Activated CD8-positive, alpha-beta memory T cell treated with anti-CD3 and anti-CD28 coated beads for 48 hours (primary cell): ENCODE measurements around the gene MSL1.

Experiments
- DNase-seq, 3 experiments: peaks; one replicate each; pipeline ENCODE4 v3.0.0-alpha.2; 2020; ENCODE audit warnings: low read depth in 2 of 3, low spot score in 2 of 3

The MSL1 gene

GRCh38 chr17:40121181-40122135 lies at the start of gene MSL1:
Gene MSL1, plus strand, starts transcription at chr17:40121971. Its CDS starts 642 bp downstream, at chr17:40122613.
- peak; percentile 69 to 73 (median 71) for DNase-seq

- no peak for DNase-seq
Measured at GRCh38 chr17:40072040-40072734, 49.6 kb upstream of the MSL1 start.

GRCh38 chr17:40072735-40073346 lies 48.9 kb upstream of the MSL1 start:
- DNase-seq, result no peak

- no peak for DNase-seq
Measured at GRCh38 chr17:40073454-40074174, 48.2 kb upstream of the MSL1 start.

GRCh38 chr17:40074175-40074512 lies 47.6 kb upstream of the MSL1 start:
- DNase-seq, result no peak

GRCh38 chr17:40074871-40075200 lies 46.9 kb upstream of the MSL1 start:
- no peak for DNase-seq

- peak in 1 of 3 experiments; percentile 57 for DNase-seq
Measured at GRCh38 chr17:40075201-40075941, 46.4 kb upstream of the MSL1 start.

GRCh38 chr17:40075942-40076498 lies 45.8 kb upstream of the MSL1 start:
- DNase-seq, result no peak

GRCh38 chr17:40076591-40076990 lies 45.2 kb upstream of the MSL1 start:
- DNase-seq, result no peak

GRCh38 chr17:40079545-40079944 lies 42.2 kb upstream of the MSL1 start:
- DNase-seq, result no peak

- no peak for DNase-seq
Measured at GRCh38 chr17:40084477-40084876, 37.3 kb upstream of the MSL1 start.

GRCh38 chr17:40086150-40087044 lies 35.4 kb upstream of the MSL1 start:
- DNase-seq, result no peak

GRCh38 chr17:40087049-40087794 lies 34.5 kb upstream of the MSL1 start:
- no peak for DNase-seq

- DNase-seq, result no peak
Measured at GRCh38 chr17:40087903-40088718, 33.7 kb upstream of the MSL1 start.

GRCh38 chr17:40089077-40089895 lies 32.5 kb upstream of the MSL1 start:
- DNase-seq, result no peak

GRCh38 chr17:40090237-40091119 lies 31.3 kb upstream of the MSL1 start:
- no peak for DNase-seq
